HG03066 (cell line): Measurements from ENCODE around the gene ASTN2.

Experiments
- ATAC-seq: cut with Tn5 transposase; IDR thresholded peaks from one replicate; pipeline ENCODE4 v1.9.1; 2021; ENCODE audit warnings: low read depth; ENCODE audit not compliant: unreplicated experiment

ASTN2 gene

GRCh38 chr9:117253261-117253660 is 161.6 kb downstream of the ASTN2 start:
- no peak for ATAC-seq

- no peak for ATAC-seq
Measured at GRCh38 chr9:117250610-117251215, 164.1 kb downstream of the ASTN2 start.

- ATAC-seq, result no peak
Measured at GRCh38 chr9:117249799-117250198, 165.1 kb downstream of the ASTN2 start.

- ATAC-seq, result no peak
Measured at GRCh38 chr9:117247266-117247665, 167.6 kb downstream of the ASTN2 start.

- no peak for ATAC-seq
Measured at GRCh38 chr9:117245175-117245829, 169.6 kb downstream of the ASTN2 start.

- ATAC-seq, result no peak
Measured at GRCh38 chr9:117242082-117242481, 172.8 kb downstream of the ASTN2 start.

- no peak for ATAC-seq
Measured at GRCh38 chr9:117239428-117239827, 175.4 kb downstream of the ASTN2 start.

GRCh38 chr9:117234103-117234502 is 180.8 kb downstream of the ASTN2 start:
- no peak for ATAC-seq

GRCh38 chr9:117233016-117233415 is 181.8 kb downstream of the ASTN2 start:
- no peak for ATAC-seq

GRCh38 chr9:117232281-117232680 is 182.6 kb downstream of the ASTN2 start:
- no peak for ATAC-seq

GRCh38 chr9:117231012-117231411 is 183.8 kb downstream of the ASTN2 start:
- ATAC-seq, result no peak

- no peak for ATAC-seq
Measured at GRCh38 chr9:117224695-117225094, 190.2 kb downstream of the ASTN2 start.

GRCh38 chr9:117218951-117219350 is 195.9 kb downstream of the ASTN2 start:
- no peak for ATAC-seq

GRCh38 chr9:117214416-117214815 is 200.4 kb downstream of the ASTN2 start:
- no peak for ATAC-seq

- no peak for ATAC-seq
Measured at GRCh38 chr9:117211280-117211679, 203.6 kb downstream of the ASTN2 start.

- no peak for ATAC-seq
Measured at GRCh38 chr9:117205806-117206205, 209.1 kb downstream of the ASTN2 start.

- ATAC-seq, result no peak
Measured at GRCh38 chr9:117204971-117205370, 209.9 kb downstream of the ASTN2 start.

- ATAC-seq, result no peak
Measured at GRCh38 chr9:117191504-117192261, 223.2 kb downstream of the ASTN2 start.

GRCh38 chr9:117189121-117189520 is 225.7 kb downstream of the ASTN2 start:
- no peak for ATAC-seq

- ATAC-seq, result no peak
Measured at GRCh38 chr9:117188394-117188793, 226.5 kb downstream of the ASTN2 start.

- ATAC-seq, result no peak
Measured at GRCh38 chr9:117187498-117187897, 227.4 kb downstream of the ASTN2 start.

- no peak for ATAC-seq
Measured at GRCh38 chr9:117184173-117184572, 230.7 kb downstream of the ASTN2 start.
